HepG2 (cell line): Measurements from ENCODE around the gene NRBP1. TPM values are rescaled to one million over a fixed set of nuclear protein-coding genes. Genes with fewer than 3 reads are reported as not detected.

Source experiments
- DNMT3B ChIP-seq: conservative IDR thresholded peaks from 2 replicates; pipeline ENCODE4 v1.6.1; 2016; ENCODE audit warnings: missing biosample characterization, control low read depth
- ELF1 ChIP-seq: sonication (generic); formaldehyde crosslinking; IDR thresholded peaks from 2 replicates; pipeline ENCODE4 v1.4.0; 2020; ENCODE audit warnings: missing genetic modification reagents
- FOSL2 ChIP-seq: sonication (generic); formaldehyde crosslinking; IDR thresholded peaks from 2 replicates; pipeline ENCODE4 v1.4.0; 2020; ENCODE audit warnings: missing genetic modification reagents
- KLF12 ChIP-seq: sonication (generic); formaldehyde crosslinking; IDR thresholded peaks from 2 replicates; pipeline ENCODE4 v1.4.0; 2020; ENCODE audit warnings: missing genetic modification reagents, borderline replicate concordance
- MED13 ChIP-seq: sonication (generic); formaldehyde crosslinking; IDR thresholded peaks from 2 replicates; pipeline ENCODE4 v1.5.0; 2020; ENCODE audit warnings: missing genetic modification reagents
- NFYB ChIP-seq: sonication (generic); formaldehyde crosslinking; IDR thresholded peaks from 2 replicates; pipeline ENCODE4 v1.4.0; 2020; ENCODE audit warnings: missing genetic modification reagents
- NONO ChIP-seq, 2 experiments: fragments of 450-650 bp in 1 of 2; sonication (generic) in 1 of 2; formaldehyde crosslinking in 1 of 2; IDR thresholded peaks in 1 of 2; conservative IDR thresholded peaks in 1 of 2; 2 replicates each; pipeline versions ENCODE4 v1.6.1 to v1.8.0; 2017 to 2022; ENCODE audit warnings: mild to moderate bottlenecking in 1 of 2, missing genetic modification reagents in 1 of 2, moderate library complexity in 1 of 2
- ZBTB39 ChIP-seq: sonication (generic); formaldehyde crosslinking; IDR thresholded peaks from 2 replicates; pipeline ENCODE4 v1.5.0; 2020; ENCODE audit warnings: missing genetic modification reagents
- ZNF143 ChIP-seq: sonication (generic); formaldehyde crosslinking; IDR thresholded peaks from 2 replicates; pipeline ENCODE4 v1.4.0; 2020; ENCODE audit warnings: missing genetic modification reagents
- ZNF280B ChIP-seq: sonication (generic); formaldehyde crosslinking; IDR thresholded peaks from 2 replicates; pipeline ENCODE4 v1.5.0; 2020; ENCODE audit warnings: missing genetic modification reagents, mild to moderate bottlenecking, borderline replicate concordance
- ZNF724P ChIP-seq: sonication (generic); formaldehyde crosslinking; IDR thresholded peaks from 2 replicates; pipeline ENCODE4 v1.8.0; 2022; ENCODE audit warnings: missing genetic modification reagents, borderline replicate concordance
- ZNF780A ChIP-seq: sonication (generic); formaldehyde crosslinking; IDR thresholded peaks from 2 replicates; pipeline ENCODE4 v1.8.0; 2022; ENCODE audit warnings: mild to moderate bottlenecking, missing genetic modification reagents, moderate library complexity
- polyA plus RNA-seq, 8 experiments: library from polyadenylated mRNA; depleted of rRNA in 3 of 8; stranded (reverse) in 7 of 8; unstranded in 1 of 8; fragments of >200 nt; fragmentation: Illumina TruSeq in 4 of 8; extraction: Trizol in 4 of 8; gene quantifications; 2 replicates each; pipeline versions ENCODE4 v1.2.1 to v1.2.3, GENCODE V29; 2011 to 2016; ENCODE audit warnings: low read depth in 4 of 8, missing spikeins in 1 of 8, mixed read lengths in 1 of 8; ENCODE audit not compliant: insufficient read depth in 1 of 8
- total RNA-seq, 5 experiments: library from RNA; depleted of rRNA; stranded (reverse); fragments of >200 nt; fragmentation: Illumina TruSeq; extraction: Trizol; gene quantifications; 2 replicates each; pipeline ENCODE4 v1.2.3, GENCODE V29; 2016; ENCODE audit warnings: low read depth in 1 of 5
- TF ChIP-seq, protein P1 (sequence below): IDR thresholded peaks from 2 replicates; pipeline ENCODE4 v1.6.1; 2016; ENCODE audit warnings: low read depth, control low read depth
- TF ChIP-seq, protein P2 (sequence below): sonication (generic); formaldehyde crosslinking; IDR thresholded peaks from 2 replicates; pipeline ENCODE4 v1.9.0; 2022; ENCODE audit warnings: missing genetic modification reagents, mild to moderate bottlenecking, borderline replicate concordance
- TF ChIP-seq, protein P3 (sequence below), 2 experiments: fragments of 450-650 bp in 1 of 2; sonication (generic) in 1 of 2; formaldehyde crosslinking; IDR thresholded peaks; 2 replicates each; pipeline versions ENCODE4 v1.5.0 to v1.8.0; 2020 to 2022; ENCODE audit warnings: mild to moderate bottlenecking in 1 of 2, missing genetic modification reagents in 1 of 2

The NRBP1 gene
- total and polyA plus RNA-seq, 2 of the 13 experiments (the other 11 are each of a cell fraction or from before 2014, with no cell fraction given) = 165 to 240 TPM

DNA sequence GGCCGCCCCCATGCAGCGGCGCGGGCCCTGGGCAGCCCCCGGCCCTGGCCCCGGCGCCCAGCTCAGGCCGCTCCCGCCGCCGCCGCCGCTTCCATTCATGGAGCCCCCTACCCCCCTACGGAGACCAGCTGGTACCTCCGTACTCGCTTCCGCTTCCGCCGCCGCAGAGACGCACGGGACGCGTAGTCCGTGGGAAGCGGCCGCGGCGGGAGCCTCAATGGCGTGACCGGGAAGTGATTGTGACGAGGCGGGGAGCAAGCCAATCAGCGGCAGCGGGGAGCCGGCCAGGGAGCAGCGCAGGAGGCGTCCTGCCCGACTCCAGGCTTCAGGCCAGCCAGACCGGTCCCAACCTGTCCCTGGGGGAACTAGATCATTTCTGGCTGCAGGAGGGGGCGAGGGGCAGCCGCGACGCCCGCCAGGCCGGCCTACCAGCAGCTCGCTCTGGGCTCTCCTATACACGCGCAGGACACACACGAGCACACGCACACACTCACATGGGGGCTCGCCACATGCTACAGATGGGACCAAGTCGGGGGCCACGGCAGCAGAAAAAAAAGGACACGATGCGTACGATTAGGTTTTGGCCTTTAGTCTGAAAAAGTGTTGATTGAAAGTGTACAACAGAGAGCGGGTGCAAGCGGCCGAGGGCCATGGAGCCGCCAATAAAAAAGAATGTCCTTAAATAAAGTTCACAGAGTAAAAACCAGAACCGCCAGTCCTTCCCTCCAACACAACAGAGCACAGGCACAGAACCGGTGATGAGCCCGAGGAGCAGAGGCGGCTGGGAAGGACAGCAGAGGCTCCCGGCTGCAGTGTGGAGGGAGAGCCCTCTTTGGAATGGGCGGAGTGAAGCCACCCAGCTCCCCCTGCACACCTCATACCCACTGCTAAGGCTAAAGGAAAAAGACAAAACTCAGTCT is 47.5 kb upstream of the NRBP1 start, which contains the start of gene ZNF513 (continued):
- TF ChIP-seq FOSL2 (CRISPR knock-in tag) = peak; percentile 19
- no peak for TF ChIP-seq NONO (IDR thresholded peaks at IDR 0.05)
- peak; percentile 40; the same call in 1 of the 2 replicates for TF ChIP-seq NONO (CRISPR knock-in tag; conservative IDR thresholded peaks at IDR 0.05)
- TF ChIP-seq DNMT3B (CRISPR knock-in tag) = no peak
- TF ChIP-seq ZNF280B (CRISPR knock-in tag) = 0 out of 2 replicates have a peak, but pooled peaks have one; percentile 59
- no peak for TF ChIP-seq ZNF780A (CRISPR knock-in tag)
- TF ChIP-seq, protein P1, sequence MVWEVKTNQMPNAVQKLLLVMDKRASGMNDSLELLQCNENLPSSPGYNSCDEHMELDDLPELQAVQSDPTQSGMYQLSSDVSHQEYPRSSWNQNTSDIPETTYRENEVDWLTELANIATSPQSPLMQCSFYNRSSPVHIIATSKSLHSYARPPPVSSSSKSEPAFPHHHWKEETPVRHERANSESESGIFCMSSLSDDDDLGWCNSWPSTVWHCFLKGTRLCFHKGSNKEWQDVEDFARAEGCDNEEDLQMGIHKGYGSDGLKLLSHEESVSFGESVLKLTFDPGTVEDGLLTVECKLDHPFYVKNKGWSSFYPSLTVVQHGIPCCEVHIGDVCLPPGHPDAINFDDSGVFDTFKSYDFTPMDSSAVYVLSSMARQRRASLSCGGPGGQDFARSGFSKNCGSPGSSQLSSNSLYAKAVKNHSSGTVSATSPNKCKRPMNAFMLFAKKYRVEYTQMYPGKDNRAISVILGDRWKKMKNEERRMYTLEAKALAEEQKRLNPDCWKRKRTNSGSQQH (CRISPR knock-in tag) = 0 out of 2 replicates have a peak, but pooled peaks have one; percentile 68
- TF ChIP-seq, protein P2, sequence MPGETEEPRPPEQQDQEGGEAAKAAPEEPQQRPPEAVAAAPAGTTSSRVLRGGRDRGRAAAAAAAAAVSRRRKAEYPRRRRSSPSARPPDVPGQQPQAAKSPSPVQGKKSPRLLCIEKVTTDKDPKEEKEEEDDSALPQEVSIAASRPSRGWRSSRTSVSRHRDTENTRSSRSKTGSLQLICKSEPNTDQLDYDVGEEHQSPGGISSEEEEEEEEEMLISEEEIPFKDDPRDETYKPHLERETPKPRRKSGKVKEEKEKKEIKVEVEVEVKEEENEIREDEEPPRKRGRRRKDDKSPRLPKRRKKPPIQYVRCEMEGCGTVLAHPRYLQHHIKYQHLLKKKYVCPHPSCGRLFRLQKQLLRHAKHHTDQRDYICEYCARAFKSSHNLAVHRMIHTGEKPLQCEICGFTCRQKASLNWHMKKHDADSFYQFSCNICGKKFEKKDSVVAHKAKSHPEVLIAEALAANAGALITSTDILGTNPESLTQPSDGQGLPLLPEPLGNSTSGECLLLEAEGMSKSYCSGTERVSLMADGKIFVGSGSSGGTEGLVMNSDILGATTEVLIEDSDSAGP (CRISPR knock-in tag) = peak; percentile 46; the same call in 1 of the 2 replicates
- no peak for TF ChIP-seq ZBTB39 (CRISPR knock-in tag)
- no peak for TF ChIP-seq KLF12 (CRISPR knock-in tag)
- TF ChIP-seq ZNF724P (CRISPR knock-in tag) = peak; percentile 69; the same call in 1 of the 2 replicates
- TF ChIP-seq MED13 (CRISPR knock-in tag) = no peak
- TF ChIP-seq NFYB (CRISPR knock-in tag) = peak; percentile 82
- TF ChIP-seq ZNF143 (CRISPR knock-in tag) = peak; percentile 89
- TF ChIP-seq, protein P3, sequence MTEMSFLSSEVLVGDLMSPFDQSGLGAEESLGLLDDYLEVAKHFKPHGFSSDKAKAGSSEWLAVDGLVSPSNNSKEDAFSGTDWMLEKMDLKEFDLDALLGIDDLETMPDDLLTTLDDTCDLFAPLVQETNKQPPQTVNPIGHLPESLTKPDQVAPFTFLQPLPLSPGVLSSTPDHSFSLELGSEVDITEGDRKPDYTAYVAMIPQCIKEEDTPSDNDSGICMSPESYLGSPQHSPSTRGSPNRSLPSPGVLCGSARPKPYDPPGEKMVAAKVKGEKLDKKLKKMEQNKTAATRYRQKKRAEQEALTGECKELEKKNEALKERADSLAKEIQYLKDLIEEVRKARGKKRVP (CRISPR knock-in tag; IDR thresholded peaks at IDR 0.05) = no peak
- TF ChIP-seq ELF1 = peak; percentile 86
